Activated effector memory CD4-positive, alpha-beta T cell treated with Interleukin-2 at 50 U/mL for 16 hours (primary cell): ENCODE data around the gene PIEZO2.

Experiments
- DNase-seq: peaks from one replicate; pipeline ENCODE4 v3.0.0-alpha.2; 2020

Gene PIEZO2

GRCh38 chr18:11064106-11064505 lies 85.3 kb downstream of the PIEZO2 start:
- DNase-seq, result no peak

GRCh38 chr18:11055721-11056120 lies 93.6 kb downstream of the PIEZO2 start:
- DNase-seq, result no peak

GRCh38 chr18:11054497-11054896 lies 94.9 kb downstream of the PIEZO2 start:
- no peak for DNase-seq

- no peak for DNase-seq
Observed at GRCh38 chr18:11053293-11053692, 96.1 kb downstream of the PIEZO2 start.

- DNase-seq, result no peak
Observed at GRCh38 chr18:11052800-11053199, 96.6 kb downstream of the PIEZO2 start.

GRCh38 chr18:11051462-11051861 lies 97.9 kb downstream of the PIEZO2 start:
- no peak for DNase-seq

GRCh38 chr18:11050966-11051365 lies 98.4 kb downstream of the PIEZO2 start:
- DNase-seq, result no peak

GRCh38 chr18:11047817-11048216 lies 101.6 kb downstream of the PIEZO2 start:
- no peak for DNase-seq

GRCh38 chr18:11047156-11047555 lies 102.2 kb downstream of the PIEZO2 start:
- no peak for DNase-seq

- no peak for DNase-seq
Observed at GRCh38 chr18:11046140-11046539, 103.2 kb downstream of the PIEZO2 start.

- DNase-seq, result no peak
Observed at GRCh38 chr18:11043694-11044093, 105.7 kb downstream of the PIEZO2 start.

GRCh38 chr18:11042247-11042646 lies 107.1 kb downstream of the PIEZO2 start:
- DNase-seq, result no peak

- DNase-seq, result no peak
Observed at GRCh38 chr18:11040823-11041656, 108.3 kb downstream of the PIEZO2 start.

GRCh38 chr18:11040359-11040758 lies 109.0 kb downstream of the PIEZO2 start:
- DNase-seq, result no peak

- no peak for DNase-seq
Observed at GRCh38 chr18:11037533-11038240, 111.7 kb downstream of the PIEZO2 start.

GRCh38 chr18:11035814-11036495 lies 113.4 kb downstream of the PIEZO2 start:
- DNase-seq, result no peak

GRCh38 chr18:11035376-11035775 lies 114.0 kb downstream of the PIEZO2 start:
- no peak for DNase-seq

GRCh38 chr18:11034884-11035283 lies 114.5 kb downstream of the PIEZO2 start:
- no peak for DNase-seq

- no peak for DNase-seq
Observed at GRCh38 chr18:11033503-11033902, 115.9 kb downstream of the PIEZO2 start.

- DNase-seq, result no peak
Observed at GRCh38 chr18:11031966-11032365, 117.4 kb downstream of the PIEZO2 start.

GRCh38 chr18:11029021-11029420 lies 120.3 kb downstream of the PIEZO2 start:
- no peak for DNase-seq

- no peak for DNase-seq
Observed at GRCh38 chr18:11027862-11028261, 121.5 kb downstream of the PIEZO2 start.

GRCh38 chr18:11025671-11026070 lies 123.7 kb downstream of the PIEZO2 start:
- no peak for DNase-seq
